Left lung (tissue), 10 donors: ENCODE measurements around the gene C16orf89. TPM values are rescaled to one million over a fixed set of nuclear protein-coding genes. Genes with fewer than 3 reads are reported as not detected.

Source experiments
- ATAC-seq: fragments of 200-7000 bp; cut with Tn5 transposase; one replicate; pipeline ENCODE4 v1.9.1; 2020; ENCODE audit warnings: moderate library complexity
- DNase-seq, 4 donors: peaks; one replicate each; pipeline ENCODE4 v3.0.0-alpha.2; 2013 to 2020
- H3K27ac ChIP-seq, 2 donors: fragments of 200-600 bp; sonication (generic) in 1 of 2; one replicate each; pipeline versions ENCODE4 v1.5.0 to v1.8.0; 2020 to 2021
- H3K27me3 ChIP-seq, 2 donors: fragments of 200-600 bp; sonication (generic) in 1 of 2; one replicate each; pipeline versions ENCODE4 v1.5.0 to v1.8.0; 2020 to 2021
- H3K36me3 ChIP-seq, 2 donors: fragments of 200-600 bp; sonication (generic) in 1 of 2; one replicate each; pipeline versions ENCODE4 v1.5.0 to v1.8.0; 2020 to 2021
- H3K4me1 ChIP-seq, 2 donors: fragments of 200-600 bp; one replicate each; pipeline ENCODE4 v1.8.0; 2021
- H3K4me3 ChIP-seq, 2 donors: fragments of 200-600 bp; sonication (generic) in 1 of 2; one replicate each; pipeline versions ENCODE4 v1.5.0 to v1.8.0; 2020 to 2021; ENCODE audit warnings: mild to moderate bottlenecking in 1 of 2
- H3K9me3 ChIP-seq, 2 donors: fragments of 200-600 bp; sonication (generic) in 1 of 2; one replicate each; pipeline versions ENCODE4 v1.5.0 to v1.8.0; 2020 to 2021
- intact Hi-C, 2 donors: fragments of 100-400 bp; cut with DNase I; formaldehyde crosslinking; loops; one replicate each; pipeline versions ENCODE4 v1.11.2 to v1.14.2; 2022
- polyA plus RNA-seq, 6 donors: library from polyadenylated mRNA; unstranded; fragments of 120-200 nt; gene quantifications; one replicate each; pipeline ENCODE4 v1.2.1, GENCODE V29; 2013; ENCODE audit not compliant: insufficient read length in 6 of 6
- total RNA-seq, 2 donors: library from RNA; stranded (reverse); fragmentation: NEBNext Ultra II Directional; extraction: Animal tissue kit (Norgen Biotek cat#: 25700); gene quantifications; one replicate each; pipeline ENCODE4 v1.2.1, GENCODE V29; 2021
- TF ChIP-seq, protein P1 (sequence below), 2 donors: fragments of 200-600 bp; sonication (generic) in 1 of 2; IDR thresholded peaks; one replicate each; pipeline versions ENCODE4 v1.5.0 to v1.8.0; 2021; ENCODE audit warnings: antibody characterized with exemption in 2 of 2
- donor health status: DM: no; HTN: yes; CAD: no.
- donor health status: DM: no; HTN: no; CAD: no.

C16orf89 gene
- total and polyA plus RNA-seq, 8 donors, result 67.0 to 209 (median 139) TPM

- no peaks in the 10 kb centered on the region for H3K27me3 ChIP-seq
- intact Hi-C loops, result no loop called here
- H3K9me3 ChIP-seq, result no peaks in the 10 kb centered on the region
- H3K4me3 ChIP-seq, result peak overlapping the region in 1 of 2 donors; percentile 33
- DNase-seq, result peak in 3 of 4 donors; percentile 35 to 64 (median 39)
- peaks cover 0 to 6% of the 10 kb centered on the region in 2 donors for H3K4me1 ChIP-seq
- ATAC-seq, result peak; percentile 77
- peak overlapping the region; percentile 67 to 81 for H3K27ac ChIP-seq
- TF ChIP-seq, protein P1, sequence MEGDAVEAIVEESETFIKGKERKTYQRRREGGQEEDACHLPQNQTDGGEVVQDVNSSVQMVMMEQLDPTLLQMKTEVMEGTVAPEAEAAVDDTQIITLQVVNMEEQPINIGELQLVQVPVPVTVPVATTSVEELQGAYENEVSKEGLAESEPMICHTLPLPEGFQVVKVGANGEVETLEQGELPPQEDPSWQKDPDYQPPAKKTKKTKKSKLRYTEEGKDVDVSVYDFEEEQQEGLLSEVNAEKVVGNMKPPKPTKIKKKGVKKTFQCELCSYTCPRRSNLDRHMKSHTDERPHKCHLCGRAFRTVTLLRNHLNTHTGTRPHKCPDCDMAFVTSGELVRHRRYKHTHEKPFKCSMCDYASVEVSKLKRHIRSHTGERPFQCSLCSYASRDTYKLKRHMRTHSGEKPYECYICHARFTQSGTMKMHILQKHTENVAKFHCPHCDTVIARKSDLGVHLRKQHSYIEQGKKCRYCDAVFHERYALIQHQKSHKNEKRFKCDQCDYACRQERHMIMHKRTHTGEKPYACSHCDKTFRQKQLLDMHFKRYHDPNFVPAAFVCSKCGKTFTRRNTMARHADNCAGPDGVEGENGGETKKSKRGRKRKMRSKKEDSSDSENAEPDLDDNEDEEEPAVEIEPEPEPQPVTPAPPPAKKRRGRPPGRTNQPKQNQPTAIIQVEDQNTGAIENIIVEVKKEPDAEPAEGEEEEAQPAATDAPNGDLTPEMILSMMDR (IDR thresholded peaks at IDR 0.05), result no peak
- no peaks in the 10 kb centered on the region for H3K36me3 ChIP-seq
Observed at GRCh38 chr16:5065326-5065725, 430 bp downstream of the C16orf89 start.

DNA sequence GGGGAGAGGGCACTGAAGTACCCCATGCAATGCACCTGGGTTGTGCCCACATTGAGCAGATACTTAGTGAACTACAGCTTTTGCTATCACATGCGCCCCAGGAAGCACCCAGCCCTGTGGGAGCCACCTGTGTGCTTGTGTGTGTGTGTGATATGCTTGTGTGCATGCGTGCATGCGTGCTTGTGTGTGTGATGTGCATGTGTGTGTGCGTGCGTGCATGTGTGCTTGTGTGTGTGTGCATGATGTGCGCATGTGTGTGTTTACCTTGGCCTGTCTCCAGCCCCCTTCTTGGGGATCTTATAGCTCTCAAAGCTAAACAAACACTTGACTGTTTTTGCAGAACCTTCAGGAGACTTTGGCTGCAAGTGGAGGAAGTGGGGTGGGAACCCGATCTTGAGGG is 841 bp downstream of the C16orf89 start:
- peak overlapping the region in 1 of 2 donors; percentile 81 for H3K27ac ChIP-seq
- H3K4me3 ChIP-seq, result peak overlapping the region in 1 of 2 donors; percentile 33
- no peaks in the 10 kb centered on the region for H3K27me3 ChIP-seq
- H3K4me1 ChIP-seq, result peaks cover 0 to 6% of the 10 kb centered on the region in 2 donors
- TF ChIP-seq, protein P1 (IDR thresholded peaks at IDR 0.05), result no peak
- no peaks in the 10 kb centered on the region for H3K9me3 ChIP-seq
- intact Hi-C loops, result no loop called here
- no peaks in the 10 kb centered on the region for H3K36me3 ChIP-seq
- ATAC-seq (peak; percentile 68), DNase-seq (peak in 3 of 4 donors; percentile 64 to 88 (median 67))

DNA sequence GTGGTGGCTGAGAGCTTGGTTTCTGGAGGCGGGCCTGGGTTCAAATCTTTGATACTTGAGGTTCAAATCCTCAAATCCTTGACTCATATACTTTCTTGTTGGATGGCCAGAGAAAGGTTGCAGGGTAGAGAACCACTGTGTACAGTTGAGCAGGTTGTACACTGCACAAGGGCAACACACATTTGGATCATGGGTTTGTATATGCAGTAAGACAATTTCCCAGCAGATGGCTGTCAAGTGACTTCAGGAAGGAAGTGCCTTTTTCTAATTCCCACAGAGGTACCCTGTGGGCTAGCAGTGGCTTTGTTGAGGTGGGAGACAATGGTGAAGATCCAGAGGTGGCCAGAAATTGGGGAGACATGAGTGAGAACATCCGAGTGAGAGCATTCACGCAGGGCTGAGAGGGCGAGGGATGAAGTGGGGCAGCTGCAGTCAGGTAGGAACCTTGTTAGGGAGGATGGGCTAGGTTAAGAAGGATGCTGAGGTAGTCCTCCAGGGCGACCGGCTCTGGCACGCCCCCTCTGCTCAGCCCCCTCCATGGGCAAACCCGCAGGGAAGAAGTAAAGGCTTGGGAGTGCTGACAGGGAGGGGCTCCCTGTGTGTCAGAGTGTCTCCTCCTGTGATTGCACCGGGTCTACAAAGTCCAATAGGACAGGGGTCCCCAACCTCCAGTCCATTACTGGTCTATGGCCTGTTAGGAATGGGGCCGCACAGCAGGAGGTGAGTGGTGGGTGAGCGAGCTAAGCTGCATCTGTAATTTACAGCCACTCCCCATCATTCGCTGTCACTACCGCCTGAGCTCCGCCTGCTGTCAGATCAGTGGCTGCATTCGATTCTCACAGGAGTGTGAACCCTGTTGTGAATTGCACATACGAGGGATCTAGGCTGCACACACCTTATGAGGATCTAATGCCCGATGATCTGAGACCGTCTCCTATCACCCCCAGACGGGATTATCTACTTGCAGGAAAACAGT is 2.7 kb downstream of the C16orf89 start:
- TF ChIP-seq, protein P1 (IDR thresholded peaks at IDR 0.05), result no peak
- ATAC-seq (no peak), DNase-seq (peak in 1 of 4 donors; percentile 19)
- Histone ChIP-seq H3K27me3 (no peaks in the 10 kb centered on the region), H3K4me3 (no peak overlapping the region), H3K27ac (no peak overlapping the region), H3K36me3 (no peaks in the 10 kb centered on the region), H3K9me3 (no peaks in the 10 kb centered on the region), H3K4me1 (peaks cover 0 to 6% of the 10 kb centered on the region in 2 donors)
- intact Hi-C loops, result no loop called here

- Histone ChIP-seq H3K27me3 (no peaks in the 10 kb centered on the region), H3K27ac (no peak overlapping the region), H3K4me3 (no peak overlapping the region), H3K9me3 (no peaks in the 10 kb centered on the region), H3K36me3 (no peaks in the 10 kb centered on the region), H3K4me1 (peaks cover 0 to 6% of the 10 kb centered on the region in 2 donors)
- TF ChIP-seq, protein P1 (IDR thresholded peaks at IDR 0.05), result no peak
- peak in 1 of 4 donors; percentile 21 for DNase-seq
- no peak for ATAC-seq
- intact Hi-C loops, result no loop called here
Observed at GRCh38 chr16:5062051-5062450, 3.7 kb downstream of the C16orf89 start.

GRCh38 chr16:5060073-5060641 is 5.6 kb downstream of the C16orf89 start:
- intact Hi-C loops, result no loop called here
- H3K36me3 ChIP-seq, result peaks cover 0 to 4% of the 10 kb centered on the region in 2 donors
- DNase-seq (no peak), ATAC-seq (no peak)
- H3K27me3 ChIP-seq, result no peaks in the 10 kb centered on the region
- H3K4me3 ChIP-seq, result no peak overlapping the region
- H3K9me3 ChIP-seq, result no peaks in the 10 kb centered on the region
- TF ChIP-seq, protein P1 (IDR thresholded peaks at IDR 0.05), result no peak
- no peak overlapping the region for H3K27ac ChIP-seq
- no peaks in the 10 kb centered on the region for H3K4me1 ChIP-seq
